GM12878 (cell line): ENCODE measurements around the gene SEC62. TPM values are rescaled to one million over a fixed set of nuclear protein-coding genes. Genes with fewer than 3 reads are reported as not detected.

Source experiments
- ATAC-seq: fragments of 200-7000 bp; cut with Tn5 transposase; 3 replicates; pipeline ENCODE4 v1.9.1; 2020; ENCODE audit warnings: mild to moderate bottlenecking, moderate library complexity
- BruUV-seq: library from RNA; stranded (reverse); fragments of 400-500 nt; replicated peaks from 2 replicates; lab custom pipeline; 2021; lab: Mats Ljungman, UMichigan
- CTCF ChIA-PET: fragments of 300-600 bp; sonication (Branson Sonifier 250); formaldehyde crosslinking; extraction: SDS; loops from one replicate; lab custom pipeline; 2021; ENCODE audit warnings: inconsistent platforms; lab: Yijun Ruan, JAX
- POLR2A ChIA-PET: fragments of 350-600 bp; formaldehyde crosslinking; extraction: SDS; loops from one replicate; lab custom pipeline; 2021; ENCODE audit warnings: inconsistent platforms; lab: Charles Lee
- RAD21 ChIA-PET: fragments of 300-600 bp; sonication (Branson Sonifier 250); formaldehyde crosslinking; loops from one replicate; lab custom pipeline; 2023; ENCODE audit warnings: antibody characterized with exemption; ENCODE audit not compliant: unreplicated experiment; lab: Charles Lee
- SMC1A ChIA-PET: fragments of 300-600 bp; sonication (Branson Sonifier 250); formaldehyde crosslinking; loops from one replicate; lab custom pipeline; 2023; ENCODE audit not compliant: unreplicated experiment, uncharacterized antibody; lab: Charles Lee
- DNase-seq: peaks from one replicate; pipeline ENCODE4 v3.0.0-alpha.2; 2011; ENCODE audit warnings: low read depth, low spot score
- FAIRE-seq: peaks from 3 replicates; lab custom pipeline; 2011; peaks lifted over from hg19 to GRCh38; lab: Jason Lieb, UNC
- H2AFZ ChIP-seq: 2 replicates; pipeline ENCODE4 v1.6.0; 2011; ENCODE audit warnings: low read depth, low read length, control low read depth; ENCODE audit not compliant: control insufficient read depth
- H3K27ac ChIP-seq: 2 replicates; pipeline ENCODE4 v1.5.1; 2011; ENCODE audit warnings: control low read depth; ENCODE audit not compliant: control insufficient read depth, insufficient read depth
- H3K27me3 ChIP-seq, 2 experiments: replicated peaks in 1 of 2; 2 replicates each; pipeline versions ENCODE4 v1.6.0 to v1.6.1; 2011; ENCODE audit warnings: low read length in 1 of 2; ENCODE audit not compliant: control insufficient read depth in 2 of 2, insufficient read depth in 2 of 2
- H3K36me3 ChIP-seq, 2 experiments: 2 replicates each; pipeline ENCODE4 v1.5.1; 2011; ENCODE audit warnings: low read length in 1 of 2; ENCODE audit not compliant: control insufficient read depth in 2 of 2, insufficient read depth in 2 of 2
- H3K4me1 ChIP-seq: 2 replicates; pipeline ENCODE4 v1.6.1; 2011; ENCODE audit warnings: mild to moderate bottlenecking, low read length, moderate library complexity, mixed read lengths; ENCODE audit not compliant: control insufficient read depth, insufficient read depth
- H3K4me2 ChIP-seq: 2 replicates; pipeline ENCODE4 v1.6.0; 2011; ENCODE audit warnings: control low read depth; ENCODE audit not compliant: control insufficient read depth, insufficient read depth
- H3K4me3 ChIP-seq: fragments of 200-600 bp; sonication (generic); 2 replicates; pipeline ENCODE4 v1.5.1; 2016
- H3K79me2 ChIP-seq: 2 replicates; pipeline ENCODE4 v1.6.0; 2011; ENCODE audit warnings: low read length; ENCODE audit not compliant: control insufficient read depth, insufficient read depth
- H3K9ac ChIP-seq: 2 replicates; pipeline ENCODE4 v1.8.0; 2011; ENCODE audit warnings: low read length, control low read depth, mixed read lengths; ENCODE audit not compliant: control insufficient read depth, insufficient read depth
- H3K9me3 ChIP-seq: replicated peaks from 3 replicates; pipeline ENCODE4 v1.5.1; 2011; ENCODE audit warnings: mild to moderate bottlenecking, low read length; ENCODE audit not compliant: control insufficient read depth, insufficient read depth
- H4K20me1 ChIP-seq: 2 replicates; pipeline ENCODE4 v1.6.0; 2011; ENCODE audit not compliant: control insufficient read depth, insufficient read depth
- CHD4 ChIP-seq: fragments of 200-600 bp; sonication (generic); IDR thresholded peaks from 2 replicates; pipeline ENCODE4 v1.6.1; 2016; ENCODE audit warnings: mild to moderate bottlenecking
- KDM1A ChIP-seq: fragments of 200-600 bp; sonication (generic); IDR thresholded peaks from 2 replicates; pipeline ENCODE4 v1.6.1; 2016; ENCODE audit warnings: borderline replicate concordance
- MEF2A ChIP-seq: IDR thresholded peaks from 2 replicates; pipeline ENCODE4 v1.6.1; 2011; ENCODE audit warnings: low read depth, mild to moderate bottlenecking, low read length, moderate library complexity; ENCODE audit not compliant: insufficient read depth
- NFYA ChIP-seq: IDR thresholded peaks from 2 replicates; pipeline ENCODE4 v1.6.1; 2011; ENCODE audit warnings: low read depth, mild to moderate bottlenecking, low read length, improper control_type of control experiment, borderline replicate concordance
- NRF1 ChIP-seq: conservative IDR thresholded peaks from 2 replicates; pipeline ENCODE4 v1.6.1; 2011; ENCODE audit warnings: mild to moderate bottlenecking, low read depth, low read length, improper control_type of control experiment
- POU2F2 ChIP-seq: IDR thresholded peaks from 3 replicates; pipeline ENCODE4 v1.6.1; 2011; ENCODE audit warnings: low read depth, mild to moderate bottlenecking, low read length, borderline replicate concordance
- SP1 ChIP-seq: IDR thresholded peaks from one replicate; pipeline ENCODE4 v1.6.1; 2011; ENCODE audit warnings: low read depth, low read length
- SPI1 ChIP-seq: IDR thresholded peaks from 2 replicates; pipeline ENCODE4 v1.6.1; 2011; ENCODE audit warnings: low read depth, mild to moderate bottlenecking, low read length, moderate library complexity, borderline replicate concordance; ENCODE audit not compliant: insufficient read depth
- TCF7 ChIP-seq: IDR thresholded peaks from 2 replicates; pipeline ENCODE4 v1.6.1; 2014; ENCODE audit warnings: antibody characterized with exemption, borderline replicate concordance
- WRNIP1 ChIP-seq: IDR thresholded peaks from 2 replicates; pipeline ENCODE4 v1.6.1; 2011; ENCODE audit warnings: low read depth, low read length, improper control_type of control experiment, borderline replicate concordance
- WGBS: methylation state at CpG from one replicate; pipeline ENCODE4 v1.1.6; 2016; ENCODE audit warnings: low lambda C conversion rate; ENCODE audit not compliant: insufficient replicate concordance, insufficient coverage; ENCODE audit errors: missing lambda C conversion rate; 5-methylcytosine and 5-hydroxymethylcytosine counted together
- in situ Hi-C: fragments of 300-500 bp; cut with MboI; formaldehyde crosslinking; loops from 9 replicates; pipeline ENCODE4 v1.14.3; 2018; ENCODE audit warnings: mixed read lengths
- intact Hi-C: fragments of 100-400 bp; cut with micrococcal nuclease; formaldehyde crosslinking; loops from one replicate; pipeline ENCODE4 v1.14.2; 2022; ENCODE audit not compliant: unreplicated experiment
- polyA plus RNA-seq, 11 experiments: library from polyadenylated mRNA; depleted of rRNA in 4 of 11; unstranded in 6 of 11; stranded (reverse) in 5 of 11; fragments of >200 nt; fragmentation: Nextera tagmentation in 4 of 11; fragmentation: Illumina TruSeq in 1 of 11; extraction: Ambion mirVana in 4 of 11; extraction: Trizol in 1 of 11; gene quantifications; 1 replicate in 1 of 11; 2 replicates in 10 of 11; pipeline versions ENCODE4 v1.2.1 to v1.2.3, GENCODE V29; 2011 to 2016; ENCODE audit warnings: inconsistent platforms in 2 of 11, missing spikeins in 2 of 11, low read depth in 1 of 11
- total RNA-seq, 4 experiments: library from RNA; depleted of rRNA in 3 of 4; stranded (reverse); fragments of >200 nt in 3 of 4; fragmentation: Illumina TruSeq in 1 of 4; extraction: Trizol in 1 of 4; gene quantifications; 2 replicates each; pipeline versions ENCODE4 v1.2.1 to v1.2.3, GENCODE V29; 2013 to 2021
- TF ChIP-seq, protein P1 (sequence below): IDR thresholded peaks from 2 replicates; pipeline ENCODE4 v1.6.1; 2011; ENCODE audit warnings: low read depth, mild to moderate bottlenecking, low read length, moderate library complexity, borderline replicate concordance; ENCODE audit errors: extremely low read depth

Gene SEC62
- total and polyA plus RNA-seq, 10 of the 15 experiments (the other 5 are each of a cell fraction or from before 2014, with no cell fraction given) = 25.6 to 270 (median 94.8) TPM

DNA sequence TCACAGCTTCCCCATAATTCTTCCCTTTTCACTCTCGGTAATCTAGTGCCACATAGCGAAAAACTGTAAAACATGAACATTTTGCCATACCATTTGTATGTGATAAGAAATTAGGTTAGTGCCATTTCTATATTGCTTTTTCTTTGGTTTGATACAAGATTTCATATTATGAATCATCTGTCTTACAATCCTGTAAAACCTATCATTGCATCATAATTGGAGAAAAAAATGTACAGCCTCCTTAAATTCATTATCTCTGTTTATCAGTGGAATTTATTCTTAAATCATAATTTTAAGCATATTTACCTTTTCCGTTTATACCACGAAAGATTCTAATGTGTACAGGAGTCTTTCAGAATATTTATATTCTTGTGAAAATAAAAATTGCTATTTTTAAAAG lies 23.8 kb downstream of the SEC62 start:
- SMC1A ChIA-PET = interaction anchor here (5.3 kb wide), 1 partner anchor 13 kb away, joined by 22 read pairs; no protein-coding TSS in a partner anchor
- WGBS = 86% methylated on average over 4 of the region's 4 CpGs
- POLR2A ChIA-PET = no interaction called here
- no peak for ATAC-seq
- no peak for DNase-seq
- Histone ChIP-seq H3K27me3 (no peaks in the 10 kb centered on the region), H3K4me3 (no peak overlapping the region), H3K36me3 (peaks cover 11 to 29% of the 10 kb centered on the region in 2 experiments), H3K4me1 (no peaks in the 10 kb centered on the region), H3K79me2 (no peaks in the 10 kb centered on the region), H2AFZ (no peak overlapping the region), H3K9me3 (no peaks in the 10 kb centered on the region), H3K9ac (no peak overlapping the region), H3K27ac (no peak overlapping the region), H3K4me2 (no peak overlapping the region), H4K20me1 (no peaks in the 10 kb centered on the region; the same call in 1 of the 2 replicates)
- no peak for FAIRE-seq
- TF ChIP-seq NRF1 (no peak), TCF7 (no peak), SPI1 (no peak), CHD4 (no peak), NFYA (no peak), POU2F2 (no peak), MEF2A (no peak), SP1 (no peak), KDM1A (no peak), WRNIP1 (no peak)
- TF ChIP-seq, protein P1, sequence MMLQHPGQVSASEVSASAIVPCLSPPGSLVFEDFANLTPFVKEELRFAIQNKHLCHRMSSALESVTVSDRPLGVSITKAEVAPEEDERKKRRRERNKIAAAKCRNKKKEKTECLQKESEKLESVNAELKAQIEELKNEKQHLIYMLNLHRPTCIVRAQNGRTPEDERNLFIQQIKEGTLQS = no peak
- intact Hi-C loops (no loop called here), in situ Hi-C loops (no loop called here)
- RAD21 ChIA-PET = interaction anchor here (1.1 kb wide), 1 partner anchor 60 kb away, joined by 3 read pairs; no protein-coding TSS in a partner anchor
- no TSS peak for BruUV-seq
- CTCF ChIA-PET = interaction anchor here (0.7 to 1.2 kb wide), 2 partner anchors 29 to 126 kb away, joined by 3 read pairs; no protein-coding TSS in a partner anchor
